ENCODE results near the gene CTNNAL1.

DNA sequence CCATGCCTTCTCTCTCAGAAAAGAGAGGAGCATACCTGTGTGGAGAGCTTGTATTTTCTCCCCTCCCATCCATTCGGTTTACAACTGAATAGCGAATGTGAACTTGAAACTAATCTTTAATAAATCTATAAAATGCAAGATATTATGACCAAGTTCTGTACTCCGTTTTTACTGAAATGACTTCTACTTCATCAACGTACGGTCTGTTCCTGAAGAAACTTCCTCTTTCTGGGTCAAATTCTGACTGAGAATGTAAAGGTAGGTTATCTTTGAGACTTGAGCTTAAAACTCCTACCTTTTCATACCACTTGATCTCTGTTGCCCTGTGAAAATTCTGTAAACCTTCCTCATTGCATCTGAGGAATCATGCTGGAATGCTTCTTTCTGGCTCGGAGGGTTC, 4.2 kb upstream of the CTNNAL1 start:
- TF ChIP-seq POLR2A (IDR thresholded peaks at IDR 0.05; ENCODE audit: low read depth, low read length) (no peak), POLR2AphosphoS5 (IDR thresholded peaks at IDR 0.05; ENCODE audit: insufficient read depth, low read depth, low read length) (no peak)
- TF ChIP-seq, protein P1, sequence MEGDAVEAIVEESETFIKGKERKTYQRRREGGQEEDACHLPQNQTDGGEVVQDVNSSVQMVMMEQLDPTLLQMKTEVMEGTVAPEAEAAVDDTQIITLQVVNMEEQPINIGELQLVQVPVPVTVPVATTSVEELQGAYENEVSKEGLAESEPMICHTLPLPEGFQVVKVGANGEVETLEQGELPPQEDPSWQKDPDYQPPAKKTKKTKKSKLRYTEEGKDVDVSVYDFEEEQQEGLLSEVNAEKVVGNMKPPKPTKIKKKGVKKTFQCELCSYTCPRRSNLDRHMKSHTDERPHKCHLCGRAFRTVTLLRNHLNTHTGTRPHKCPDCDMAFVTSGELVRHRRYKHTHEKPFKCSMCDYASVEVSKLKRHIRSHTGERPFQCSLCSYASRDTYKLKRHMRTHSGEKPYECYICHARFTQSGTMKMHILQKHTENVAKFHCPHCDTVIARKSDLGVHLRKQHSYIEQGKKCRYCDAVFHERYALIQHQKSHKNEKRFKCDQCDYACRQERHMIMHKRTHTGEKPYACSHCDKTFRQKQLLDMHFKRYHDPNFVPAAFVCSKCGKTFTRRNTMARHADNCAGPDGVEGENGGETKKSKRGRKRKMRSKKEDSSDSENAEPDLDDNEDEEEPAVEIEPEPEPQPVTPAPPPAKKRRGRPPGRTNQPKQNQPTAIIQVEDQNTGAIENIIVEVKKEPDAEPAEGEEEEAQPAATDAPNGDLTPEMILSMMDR (IDR thresholded peaks at IDR 0.05; ENCODE audit: extremely low read depth in 1 of 2, insufficient read depth in 1 of 2, low read depth in 1 of 2, low read length in 2 of 2): no peak
